HFF-Myc (cell line): ENCODE measurements around the gene MN1.

Experiments
- DNase-seq: peaks from one replicate; pipeline ENCODE4 v3.0.0-alpha.2; 2011; ENCODE audit warnings: low read depth; ENCODE audit errors: extremely low read depth
- H3K4me3 ChIP-seq: replicated peaks from 2 replicates; pipeline ENCODE4 v1.5.1; 2011; ENCODE audit warnings: low read depth, mild to moderate bottlenecking, control low read depth, low read length
- TF ChIP-seq, protein P1 (sequence below): IDR thresholded peaks from 2 replicates; pipeline ENCODE4 v1.5.1; 2012; ENCODE audit warnings: mild to moderate bottlenecking, low read depth, low read length, control low read depth; ENCODE audit errors: missing control alignments

MN1 gene

DNA sequence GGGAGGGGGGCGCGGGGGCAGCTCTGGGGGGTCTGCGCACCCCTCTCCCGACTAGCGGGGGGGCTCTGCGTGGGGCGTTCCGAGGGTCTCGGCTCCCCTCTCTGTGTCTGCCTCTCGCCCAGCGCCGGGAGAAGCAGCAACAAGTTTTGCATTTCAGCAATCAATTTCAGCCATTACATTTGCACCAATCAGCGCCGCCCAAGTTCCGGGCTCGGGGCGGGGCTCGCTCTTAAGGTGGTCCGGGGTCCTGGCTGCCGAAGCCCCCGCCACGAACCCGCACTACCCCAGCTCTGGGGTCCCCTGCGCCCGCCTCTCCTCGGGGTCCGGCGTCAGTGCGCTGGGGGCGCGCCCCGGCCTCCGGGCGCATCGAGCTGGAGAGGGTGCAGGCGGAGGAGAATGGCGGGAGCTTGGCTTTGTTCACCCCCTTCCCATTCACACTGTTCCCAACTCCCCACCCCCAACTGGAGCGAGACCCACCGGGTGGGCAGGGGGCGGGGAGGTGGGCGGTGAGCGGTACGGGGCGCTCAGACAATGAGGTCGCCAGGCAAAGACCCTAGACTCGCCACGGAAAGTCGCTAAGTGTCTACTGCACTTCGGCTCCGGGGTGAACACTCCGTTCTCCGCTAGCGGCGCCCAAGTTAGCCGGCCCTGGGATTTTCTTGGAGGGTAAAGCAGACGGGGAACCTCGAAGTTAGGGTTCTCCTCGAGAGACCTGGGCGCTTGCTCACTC lies at the start of gene MN1:
TSS of gene MN1 (minus strand) at position 141 of the 730 bp plus-strand sequence. CDS start 1,213 bp downstream, outside the sequence.
- H3K4me3 ChIP-seq, result peak within 1 kb of the TSS; percentile 53
- TF ChIP-seq, protein P1, sequence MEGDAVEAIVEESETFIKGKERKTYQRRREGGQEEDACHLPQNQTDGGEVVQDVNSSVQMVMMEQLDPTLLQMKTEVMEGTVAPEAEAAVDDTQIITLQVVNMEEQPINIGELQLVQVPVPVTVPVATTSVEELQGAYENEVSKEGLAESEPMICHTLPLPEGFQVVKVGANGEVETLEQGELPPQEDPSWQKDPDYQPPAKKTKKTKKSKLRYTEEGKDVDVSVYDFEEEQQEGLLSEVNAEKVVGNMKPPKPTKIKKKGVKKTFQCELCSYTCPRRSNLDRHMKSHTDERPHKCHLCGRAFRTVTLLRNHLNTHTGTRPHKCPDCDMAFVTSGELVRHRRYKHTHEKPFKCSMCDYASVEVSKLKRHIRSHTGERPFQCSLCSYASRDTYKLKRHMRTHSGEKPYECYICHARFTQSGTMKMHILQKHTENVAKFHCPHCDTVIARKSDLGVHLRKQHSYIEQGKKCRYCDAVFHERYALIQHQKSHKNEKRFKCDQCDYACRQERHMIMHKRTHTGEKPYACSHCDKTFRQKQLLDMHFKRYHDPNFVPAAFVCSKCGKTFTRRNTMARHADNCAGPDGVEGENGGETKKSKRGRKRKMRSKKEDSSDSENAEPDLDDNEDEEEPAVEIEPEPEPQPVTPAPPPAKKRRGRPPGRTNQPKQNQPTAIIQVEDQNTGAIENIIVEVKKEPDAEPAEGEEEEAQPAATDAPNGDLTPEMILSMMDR, result no peak
- no peak for DNase-seq

DNA sequence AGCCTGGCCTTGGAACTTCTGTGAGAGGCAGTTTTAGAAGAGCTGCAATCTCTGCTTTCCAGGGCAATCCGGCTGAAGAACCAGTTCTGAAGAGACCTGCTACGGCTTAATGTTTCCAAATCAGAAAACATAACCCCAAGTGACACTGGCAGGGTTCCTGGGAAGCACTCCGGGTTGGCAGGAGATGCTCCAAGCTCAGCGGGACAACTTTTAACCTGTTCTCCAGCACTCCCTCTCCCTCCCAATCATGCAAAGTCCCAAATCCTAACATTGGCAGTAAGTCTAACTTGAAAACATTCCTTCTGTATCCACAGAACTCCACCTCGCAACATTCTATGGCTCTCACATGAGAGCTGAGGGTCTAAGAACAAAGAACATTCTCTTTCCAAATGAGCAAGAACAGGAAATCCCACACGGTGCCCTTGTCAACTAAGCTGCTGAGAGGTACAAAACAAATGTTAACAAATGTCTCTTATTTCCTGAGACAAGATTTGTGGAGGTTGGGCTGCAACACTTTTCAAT lies 48.5 kb upstream of the MN1 start:
- H3K4me3 ChIP-seq, result no peak overlapping the region
- TF ChIP-seq, protein P1, result no peak
- no peak for DNase-seq

DNA sequence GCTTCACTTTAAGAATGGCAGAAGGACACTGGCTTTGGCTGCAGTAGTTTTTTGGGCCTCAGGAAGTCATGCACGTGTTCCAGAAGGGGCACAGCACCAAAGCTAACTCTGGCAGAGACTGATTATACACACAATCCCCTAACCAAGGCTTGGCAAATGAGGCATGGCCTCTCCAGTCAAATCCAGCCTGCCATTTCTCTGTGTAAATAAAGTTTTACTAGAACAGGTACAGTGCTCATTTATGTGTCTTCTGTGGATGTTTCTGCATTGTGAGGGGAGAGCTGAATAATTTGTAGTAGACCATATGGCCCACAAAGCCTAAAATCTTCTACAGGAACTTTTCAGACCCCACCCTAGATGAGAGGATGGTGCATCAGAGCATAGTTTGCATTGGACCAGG lies 46.4 kb upstream of the MN1 start:
- DNase-seq, result no peak
- H3K4me3 ChIP-seq, result no peak overlapping the region
- TF ChIP-seq, protein P1, result no peak

DNA sequence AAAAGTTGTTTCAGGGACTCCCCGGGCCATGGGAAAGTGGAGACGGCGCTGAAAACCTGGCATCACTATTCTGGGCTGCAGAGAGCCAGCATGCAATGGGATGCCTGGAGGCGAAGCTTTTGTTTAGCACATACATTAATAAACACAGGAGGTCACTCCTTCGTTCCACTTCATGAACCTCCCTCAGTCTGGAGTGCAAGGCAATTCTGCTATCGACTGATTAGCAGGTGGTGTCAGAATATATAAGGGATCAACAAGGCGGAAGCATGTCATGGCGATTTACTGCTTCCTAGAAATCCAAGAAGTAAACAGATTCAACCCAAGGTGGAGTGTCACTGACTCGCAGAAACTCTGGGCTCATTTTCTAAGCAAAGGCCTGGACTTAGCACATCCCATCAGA lies 45.4 kb upstream of the MN1 start:
- TF ChIP-seq, protein P1, result no peak
- no peak for DNase-seq
- no peak overlapping the region for H3K4me3 ChIP-seq

DNA sequence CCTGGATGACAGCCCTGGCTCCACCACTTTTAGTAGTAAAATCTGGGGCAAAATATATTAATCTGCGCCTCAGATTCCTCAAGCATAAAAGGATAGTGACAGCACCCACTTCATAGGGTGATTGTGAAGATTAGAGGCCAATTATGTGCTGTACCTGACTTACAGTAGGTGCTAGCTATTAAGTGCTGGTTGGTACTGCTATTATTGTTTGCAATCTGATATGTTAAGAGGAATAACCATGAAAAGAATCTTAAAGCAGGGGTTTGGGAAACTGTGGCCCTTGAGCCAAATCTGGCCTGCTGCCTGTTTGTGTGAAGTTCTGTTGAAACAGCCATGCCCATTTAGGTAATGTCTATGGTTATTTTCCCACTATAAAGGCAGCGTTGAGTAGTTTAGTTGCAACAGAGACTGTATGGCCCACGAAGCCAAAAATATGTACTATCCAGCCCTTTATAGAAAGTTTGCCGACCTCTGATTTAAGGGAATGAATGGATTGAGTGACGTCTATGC lies 44.7 kb upstream of the MN1 start:
- DNase-seq, result no peak
- H3K4me3 ChIP-seq, result no peak overlapping the region
- TF ChIP-seq, protein P1, result no peak

DNA sequence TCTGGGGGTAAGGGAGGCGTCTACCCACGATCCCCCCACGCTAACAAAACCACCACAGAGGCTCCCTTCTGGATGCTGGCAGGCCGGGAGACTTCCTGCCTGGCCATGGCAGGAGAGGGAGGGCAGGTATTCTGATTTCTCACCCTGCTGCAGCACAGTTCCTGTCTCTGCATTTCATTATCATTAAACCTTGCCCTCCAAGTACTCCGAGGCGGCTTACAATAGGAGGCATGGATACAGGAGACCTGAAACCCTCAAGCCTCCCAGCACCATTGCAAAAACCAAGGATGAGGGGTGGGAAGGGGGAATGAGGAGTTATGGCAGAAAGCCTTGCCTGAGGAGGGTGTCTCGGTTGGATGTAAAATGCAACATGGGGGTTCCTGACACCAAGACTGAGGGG lies 44.1 kb upstream of the MN1 start:
- TF ChIP-seq, protein P1, result no peak
- DNase-seq, result no peak
- no peak overlapping the region for H3K4me3 ChIP-seq
